HCT116 (cell line): ENCODE data around the gene RGCC. TPM values are rescaled to one million over a fixed set of nuclear protein-coding genes. Genes with fewer than 3 reads are reported as not detected.

ENCODE experiments used
- ATAC-seq: fragments of 200-7000 bp; cut with Tn5 transposase; 2 replicates; pipeline ENCODE4 v1.9.1; 2020; ENCODE audit warnings: mild to moderate bottlenecking, moderate library complexity
- BruUV-seq: library from RNA; stranded (reverse); fragments of 400-500 nt; replicated peaks from 2 replicates; lab custom pipeline; 2021; lab: Mats Ljungman, UMichigan
- CTCF ChIA-PET: fragments of 300-600 bp; sonication (Branson Sonifier 250); formaldehyde crosslinking; loops from one replicate; lab custom pipeline; 2021; ENCODE audit warnings: antibody characterized with exemption; lab: Charles Lee
- POLR2A ChIA-PET: fragments of 300-600, 350-600 bp; sonication (Branson Sonifier 250); formaldehyde crosslinking; loops from one replicate; lab custom pipeline; 2021; ENCODE audit warnings: antibody characterized with exemption; lab: Charles Lee
- RAD21 ChIA-PET, 2 experiments: fragments of 300-600 bp; sonication (Branson Sonifier 250); formaldehyde crosslinking; loops; one replicate each; lab custom pipeline; 2023; ENCODE audit warnings: low total read pairs in 2 of 2; ENCODE audit not compliant: uncharacterized antibody in 2 of 2, unreplicated experiment in 2 of 2, low non-redundant PET in 1 of 2; lab: Charles Lee
- DNase-seq: peaks from one replicate; pipeline ENCODE4 v3.0.0-alpha.2; 2010; ENCODE audit warnings: low read depth, low spot score
- H2AFZ ChIP-seq: fragments of 200-600 bp; shearing (Covaris generic), sonication (generic); 2 replicates; pipeline ENCODE4 v1.6.1; 2017; ENCODE audit warnings: low read depth, mixed run types, mixed read lengths, antibody characterized with exemption, low read length; ENCODE audit not compliant: poor library complexity, severe bottlenecking
- H3K27ac ChIP-seq: 2 replicates; pipeline ENCODE4 v1.5.1; 2012; ENCODE audit warnings: low read depth, low read length
- H3K27me3 ChIP-seq: fragments of 200-600 bp; sonication (generic); 2 replicates; pipeline ENCODE4 v1.6.1; 2016; ENCODE audit warnings: mixed run types, low read length, mixed read lengths; ENCODE audit not compliant: insufficient read depth
- H3K36me3 ChIP-seq, 2 experiments: fragments of 200-500 bp in 1 of 2; fragments of 200-600 bp in 1 of 2; sonication (Bioruptor generic) in 1 of 2; sonication (generic) in 1 of 2; 2 replicates each; pipeline versions ENCODE4 v1.5.1 to v1.6.1; 2014 to 2016; ENCODE audit warnings: low read length in 2 of 2, inconsistent platforms in 1 of 2, mixed read lengths in 1 of 2, mixed run types in 1 of 2; ENCODE audit not compliant: insufficient read depth in 2 of 2, control insufficient read depth in 1 of 2
- H3K4me1 ChIP-seq, 2 experiments: fragments of 200-600 bp in 1 of 2; sonication (generic) in 1 of 2; 2 replicates each; pipeline versions ENCODE4 v1.5.1 to v1.6.1; 2012 to 2017; ENCODE audit warnings: low read length in 2 of 2, inconsistent platforms in 1 of 2, mild to moderate bottlenecking in 1 of 2, mixed read lengths in 1 of 2, mixed run types in 1 of 2, moderate library complexity in 1 of 2; ENCODE audit not compliant: insufficient read depth in 2 of 2, control insufficient read depth in 1 of 2
- H3K4me2 ChIP-seq: fragments of 200-600 bp; sonication (generic); 2 replicates; pipeline ENCODE4 v1.6.1; 2017; ENCODE audit warnings: mixed run types, low read length, mixed read lengths
- H3K4me3 ChIP-seq, 2 experiments: fragments of 200-600 bp in 1 of 2; sonication (generic) in 1 of 2; replicated peaks in 1 of 2; 2 replicates each; pipeline ENCODE4 v1.5.1; 2011 to 2016; ENCODE audit warnings: low read length in 2 of 2, control low read depth in 1 of 2, low read depth in 1 of 2, mild to moderate bottlenecking in 1 of 2, mixed read lengths in 1 of 2, mixed run types in 1 of 2
- H3K79me2 ChIP-seq: fragments of 200-600 bp; sonication (generic); 2 replicates; pipeline ENCODE4 v1.6.1; 2017; ENCODE audit warnings: mild to moderate bottlenecking, mixed run types, low read length, moderate library complexity, mixed read lengths; ENCODE audit not compliant: insufficient read depth
- H3K9ac ChIP-seq: fragments of 200-600 bp; sonication (generic); 2 replicates; pipeline ENCODE4 v1.6.1; 2016; ENCODE audit warnings: low read length, mixed read lengths
- H3K9me2 ChIP-seq: fragments of 200-600 bp; sonication (generic), shearing (Covaris generic); 2 replicates; pipeline ENCODE4 v1.6.1; 2017; ENCODE audit warnings: mixed run types, mild to moderate bottlenecking, moderate library complexity; ENCODE audit not compliant: insufficient read depth
- H3K9me3 ChIP-seq, 2 experiments: fragments of 200-500 bp in 1 of 2; fragments of 200-600 bp in 1 of 2; sonication (Bioruptor generic) in 1 of 2; sonication (generic) in 1 of 2; 2 replicates each; pipeline ENCODE4 v1.6.1; 2014 to 2017; ENCODE audit warnings: low read length in 2 of 2, mixed read lengths in 2 of 2, inconsistent platforms in 1 of 2, low read depth in 1 of 2, mild to moderate bottlenecking in 1 of 2, mixed run types in 1 of 2, moderate library complexity in 1 of 2; ENCODE audit not compliant: control insufficient read depth in 1 of 2, insufficient read depth in 1 of 2
- H4K20me1 ChIP-seq: fragments of 200-600 bp; sonication (generic), shearing (Covaris generic); 2 replicates; pipeline ENCODE4 v1.6.1; 2017; ENCODE audit warnings: mixed run types, mild to moderate bottlenecking, moderate library complexity; ENCODE audit not compliant: insufficient read depth
- ATF3 ChIP-seq: IDR thresholded peaks from 2 replicates; pipeline ENCODE4 v1.6.1; 2012
- CBX3 ChIP-seq: IDR thresholded peaks from 2 replicates; pipeline ENCODE4 v1.6.1; 2012; ENCODE audit warnings: low read depth
- CEBPB ChIP-seq: IDR thresholded peaks from 2 replicates; pipeline ENCODE4 v1.6.1; 2012; ENCODE audit warnings: low read depth
- CTCF ChIP-seq, 3 experiments: fragments of 200-600 bp in 1 of 3; sonication (generic) in 1 of 3; IDR thresholded peaks in 2 of 3; conservative IDR thresholded peaks in 1 of 3; 2 replicates each; pipeline ENCODE4 v1.5.1; 2012 to 2017; ENCODE audit warnings: low read depth in 2 of 3, low read length in 2 of 3, antibody characterized with exemption in 1 of 3, borderline replicate concordance in 1 of 3, control low read depth in 1 of 3, mild to moderate bottlenecking in 1 of 3, mixed read lengths in 1 of 3, mixed run types in 1 of 3, moderate library complexity in 1 of 3; ENCODE audit not compliant: insufficient read depth in 1 of 3
- EGR1 ChIP-seq: IDR thresholded peaks from 2 replicates; pipeline ENCODE4 v1.6.1; 2012; ENCODE audit warnings: low read depth
- EZH2 ChIP-seq: fragments of 200-600 bp; sonication (generic); IDR thresholded peaks from 2 replicates; pipeline ENCODE4 v1.6.1; 2017; ENCODE audit warnings: antibody characterized with exemption, mixed run types
- FOSL1 ChIP-seq: IDR thresholded peaks from 2 replicates; pipeline ENCODE4 v1.6.1; 2012; ENCODE audit warnings: low read depth
- POLR2A ChIP-seq: IDR thresholded peaks from 2 replicates; pipeline ENCODE4 v1.7.0; 2011; ENCODE audit warnings: borderline replicate concordance; ENCODE audit not compliant: insufficient read depth, insufficient read length; ENCODE audit errors: extremely low read depth
- POLR2AphosphoS5 ChIP-seq: IDR thresholded peaks from 2 replicates; pipeline ENCODE4 v1.6.1; 2011; ENCODE audit warnings: mild to moderate bottlenecking, low read depth, low read length, moderate library complexity
- RAD21 ChIP-seq: IDR thresholded peaks from 2 replicates; pipeline ENCODE4 v1.6.1; 2012; ENCODE audit warnings: low read depth, mild to moderate bottlenecking
- SP1 ChIP-seq: IDR thresholded peaks from 2 replicates; pipeline ENCODE4 v1.6.1; 2012; ENCODE audit warnings: low read depth
- SRF ChIP-seq: IDR thresholded peaks from 2 replicates; pipeline ENCODE4 v1.6.1; 2012; ENCODE audit warnings: low read depth
- TCF7L2 ChIP-seq: IDR thresholded peaks from 2 replicates; pipeline ENCODE4 v1.7.0; 2011; ENCODE audit warnings: borderline replicate concordance, inconsistent platforms; ENCODE audit not compliant: insufficient read depth, insufficient read length; ENCODE audit errors: extremely low read depth
- YY1 ChIP-seq: IDR thresholded peaks from 2 replicates; pipeline ENCODE4 v1.6.1; 2011; ENCODE audit warnings: low read length, low read depth, moderate library complexity, mild to moderate bottlenecking; ENCODE audit not compliant: insufficient replicate concordance; ENCODE audit errors: extremely low read depth
- ZFX ChIP-seq: fragments of 450-650 bp; IDR thresholded peaks from 2 replicates; pipeline ENCODE4 v1.6.1; 2017
- ZNF274 ChIP-seq: fragments of 200-500 bp; sonication (Bioruptor generic); IDR thresholded peaks from 2 replicates; pipeline ENCODE4 v1.6.1; 2014; ENCODE audit warnings: mild to moderate bottlenecking, low read depth, low read length, inconsistent platforms
- intact Hi-C: fragments of 100-400 bp; cut with micrococcal nuclease; formaldehyde crosslinking; loops from 2 replicates; pipeline ENCODE4 v1.10.0; 2022
- total RNA-seq: library from RNA; stranded (reverse); gene quantifications from one replicate; pipeline ENCODE4 v1.2.1, GENCODE V29; 2021; ENCODE audit not compliant: unreplicated experiment
- TF ChIP-seq, protein P1 (sequence below): IDR thresholded peaks from 2 replicates; pipeline ENCODE4 v1.6.1; 2012

The RGCC gene
- total RNA-seq, 1 experiment from 2014 or later, result 3.2 TPM

DNA sequence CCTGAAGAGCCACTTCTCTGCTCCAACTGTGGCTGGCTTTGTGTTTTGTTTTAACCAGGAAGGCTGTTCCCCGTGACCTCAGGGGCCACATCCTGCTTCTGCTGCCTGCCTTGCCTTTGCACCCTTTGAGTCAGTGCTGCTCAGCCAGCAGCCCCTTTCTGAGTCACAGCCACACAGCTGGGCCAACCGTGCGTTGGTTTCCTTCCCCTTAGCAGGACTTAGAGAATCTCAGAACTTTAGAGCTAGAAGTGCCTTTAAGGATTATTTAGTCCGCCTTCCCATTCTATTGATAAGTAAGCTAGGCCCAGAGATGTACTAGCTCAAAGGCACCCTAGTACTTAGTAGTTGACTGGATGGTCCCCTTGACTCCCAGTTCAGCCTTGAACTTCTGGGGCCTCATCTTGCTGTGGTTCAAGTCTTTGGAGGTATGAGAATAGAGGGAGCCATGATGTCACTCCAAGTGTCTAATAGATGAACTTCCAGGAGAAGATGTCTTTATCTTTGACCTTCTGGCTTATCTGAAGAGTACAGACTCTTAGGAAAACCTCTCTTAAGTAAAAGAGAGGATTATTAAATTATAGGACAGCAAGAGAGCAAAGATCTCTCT lies 8.0 kb downstream of the RGCC start:
- no TSS peak for BruUV-seq
- Histone ChIP-seq H3K4me3 (no peak overlapping the region), H3K27me3 (no peaks in the 10 kb centered on the region), H3K9me3 (no peaks in the 10 kb centered on the region), H3K27ac (no peak overlapping the region), H2AFZ (no peak overlapping the region), H3K9ac (no peak overlapping the region), H3K4me1 (peaks cover 0 to 5% of the 10 kb centered on the region in 2 experiments; a peak in 1 of 4 replicates), H3K79me2 (no peaks in the 10 kb centered on the region), H3K9me2 (no peaks in the 10 kb centered on the region), H4K20me1 (no peaks in the 10 kb centered on the region), H3K36me3 (no peaks in the 10 kb centered on the region), H3K4me2 (no peak overlapping the region)
- intact Hi-C loops, result no loop called here
- CTCF ChIA-PET, result no interaction called here
- no peak for DNase-seq
- RAD21 ChIA-PET, result no interaction called here
- no peak for TF ChIP-seq CBX3
- no peak for TF ChIP-seq SP1
- TF ChIP-seq TCF7L2, result no peak
- no peak for TF ChIP-seq RAD21
- no peak for TF ChIP-seq POLR2AphosphoS5
- no peak for TF ChIP-seq SRF
- TF ChIP-seq CTCF (IDR thresholded peaks at IDR 0.05 in 2 of 3, conservative IDR thresholded peaks at IDR 0.05 in 1 of 3; ENCODE audit: borderline replicate concordance in 1 of 3, insufficient read depth in 1 of 3, low read depth in 2 of 3, low read length in 2 of 3), result no peak
- TF ChIP-seq ZNF274, result no peak
- ATAC-seq, result no peak
- POLR2A ChIA-PET, result no interaction called here

DNA sequence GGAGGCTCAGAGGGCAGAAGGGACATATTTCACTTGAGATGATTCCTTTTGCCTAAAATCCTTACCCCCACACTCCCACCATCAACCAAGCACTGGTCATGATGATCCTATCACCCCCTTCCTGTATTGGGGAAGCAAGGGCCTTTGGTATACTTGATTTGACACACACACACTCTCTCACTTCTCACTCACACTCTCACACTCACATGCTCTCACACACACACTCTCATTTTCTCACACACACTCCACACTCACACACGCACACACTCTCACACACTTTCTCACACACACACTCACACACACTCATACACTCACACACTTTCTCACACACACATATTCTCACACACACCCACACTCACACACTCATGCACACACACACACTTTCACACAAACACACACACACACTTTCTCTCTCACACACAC lies 8.6 kb downstream of the RGCC start:
- Histone ChIP-seq H3K36me3 (no peaks in the 10 kb centered on the region), H3K9ac (no peak overlapping the region), H3K9me2 (no peaks in the 10 kb centered on the region), H3K4me3 (no peak overlapping the region), H3K9me3 (no peaks in the 10 kb centered on the region), H3K4me1 (peaks cover 0 to 5% of the 10 kb centered on the region in 2 experiments; a peak in 1 of 4 replicates), H3K4me2 (no peak overlapping the region), H3K79me2 (no peaks in the 10 kb centered on the region), H2AFZ (no peak overlapping the region), H3K27me3 (no peaks in the 10 kb centered on the region), H4K20me1 (no peaks in the 10 kb centered on the region), H3K27ac (no peak overlapping the region)
- RAD21 ChIA-PET, result no interaction called here
- intact Hi-C loops, result no loop called here
- ATAC-seq (no peak), DNase-seq (no peak)
- POLR2A ChIA-PET, result no interaction called here
- CTCF ChIA-PET, result no interaction called here
- no TSS peak for BruUV-seq
- TF ChIP-seq POLR2A (no peak), ATF3 (no peak), EGR1 (no peak), TCF7L2 (no peak), YY1 (no peak), CTCF (IDR thresholded peaks at IDR 0.05 in 2 of 3, conservative IDR thresholded peaks at IDR 0.05 in 1 of 3; ENCODE audit: borderline replicate concordance in 1 of 3, insufficient read depth in 1 of 3, low read depth in 2 of 3, low read length in 2 of 3) (no peak), ZFX (no peak), FOSL1 (no peak), CEBPB (no peak), ZNF274 (no peak), SP1 (no peak), SRF (no peak), EZH2 (no peak)
- TF ChIP-seq, protein P1, sequence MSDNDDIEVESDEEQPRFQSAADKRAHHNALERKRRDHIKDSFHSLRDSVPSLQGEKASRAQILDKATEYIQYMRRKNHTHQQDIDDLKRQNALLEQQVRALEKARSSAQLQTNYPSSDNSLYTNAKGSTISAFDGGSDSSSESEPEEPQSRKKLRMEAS, result no peak
